Measurements from ENCODE around the gene GRIK5.

The GRIK5 gene

GRCh38 chr19:42095142-42095813 is 25.3 kb upstream of the GRIK5 start:
- DNase-seq (ENCODE audit: low read depth) = no peak

GRCh38 chr19:42093926-42094325 is 23.9 kb upstream of the GRIK5 start:
- no peak for DNase-seq (ENCODE audit: low read depth)

GRCh38 chr19:42093505-42093904 is 23.5 kb upstream of the GRIK5 start:
- DNase-seq (ENCODE audit: low read depth) = no peak

GRCh38 chr19:42092350-42092749 is 22.3 kb upstream of the GRIK5 start:
- peak; percentile 33 for DNase-seq (ENCODE audit: low read depth)

GRCh38 chr19:42091742-42092141 is 21.7 kb upstream of the GRIK5 start:
- peak; percentile 67 for DNase-seq (ENCODE audit: low read depth)

GRCh38 chr19:42091300-42091699 is 21.3 kb upstream of the GRIK5 start:
- DNase-seq (ENCODE audit: low read depth) = no peak

GRCh38 chr19:42090672-42091071 is 20.7 kb upstream of the GRIK5 start:
- no peak for DNase-seq (ENCODE audit: low read depth)

GRCh38 chr19:42089772-42090171 is 19.8 kb upstream of the GRIK5 start:
- no peak for DNase-seq (ENCODE audit: low read depth)

GRCh38 chr19:42089191-42089750 is 19.3 kb upstream of the GRIK5 start:
- DNase-seq (ENCODE audit: low read depth) = peak; percentile 35

GRCh38 chr19:42088471-42089190 is 18.6 kb upstream of the GRIK5 start:
- DNase-seq (ENCODE audit: low read depth) = peak; percentile 87

GRCh38 chr19:42086770-42087550 is 17.0 kb upstream of the GRIK5 start:
- no peak for DNase-seq (ENCODE audit: low read depth)

- DNase-seq (ENCODE audit: low read depth) = no peak
These were observed 16.3 kb upstream of the GRIK5 start for GRCh38 chr19:42086188-42086736.

- DNase-seq (ENCODE audit: low read depth) = no peak
These were observed 13.5 kb upstream of the GRIK5 start for GRCh38 chr19:42083537-42083936.

GRCh38 chr19:42081584-42082203 is 11.7 kb upstream of the GRIK5 start:
- peak; percentile 66 for DNase-seq (ENCODE audit: low read depth)

GRCh38 chr19:42080764-42081375 is 10.9 kb upstream of the GRIK5 start:
- no peak for DNase-seq (ENCODE audit: low read depth)

GRCh38 chr19:42079886-42080763 is 10.1 kb upstream of the GRIK5 start:
- DNase-seq (ENCODE audit: low read depth) = no peak

GRCh38 chr19:42079276-42079669 is 9.3 kb upstream of the GRIK5 start:
- DNase-seq (ENCODE audit: low read depth) = no peak

- no peak for DNase-seq (ENCODE audit: low read depth)
These were observed 8.7 kb upstream of the GRIK5 start for GRCh38 chr19:42078538-42079275.

GRCh38 chr19:42078058-42078457 is 8.1 kb upstream of the GRIK5 start:
- DNase-seq (ENCODE audit: low read depth) = no peak

Data from EH (cell line).